CD4-positive, alpha-beta T cell treated with Interferon gamma for 1 hour (primary cell): ENCODE results near the gene TEX13A.
"Not testable (repeated sequence)": the region's sequence is repeated elsewhere in the genome, so short reads cannot be mapped to it uniquely, and the experiment has no call there.

Experiments
- DNase-seq: peaks from one replicate; pipeline ENCODE4 v3.0.0-alpha.2; 2020

TEX13A gene

GRCh38 chrX:105220636-105221035 is at the start of gene TEX13A:
TEX13A (minus strand) TSS chrX:105220694; CDS start chrX:105220397, 297 bp downstream.
- no peak for DNase-seq

- no peak for DNase-seq
Observed at GRCh38 chrX:105269386-105269785, 48.9 kb upstream of the TEX13A start.

- DNase-seq = no peak
Observed at GRCh38 chrX:105267167-105267566, 46.7 kb upstream of the TEX13A start.

GRCh38 chrX:105266456-105266855 is 46.0 kb upstream of the TEX13A start:
- DNase-seq = no peak

- DNase-seq = no peak
Observed at GRCh38 chrX:105265093-105265492, 44.6 kb upstream of the TEX13A start.

- no peak for DNase-seq
Observed at GRCh38 chrX:105263801-105264200, 43.3 kb upstream of the TEX13A start.

- DNase-seq = no peak
Observed at GRCh38 chrX:105263171-105263570, 42.7 kb upstream of the TEX13A start.

GRCh38 chrX:105260291-105261043 is 40.0 kb upstream of the TEX13A start:
- DNase-seq = no peak

GRCh38 chrX:105241056-105241455 is 20.6 kb upstream of the TEX13A start:
- no peak for DNase-seq

GRCh38 chrX:105237407-105237806 is 16.9 kb upstream of the TEX13A start:
- DNase-seq = not testable (repeated sequence)

GRCh38 chrX:105229146-105229545 is 8.7 kb upstream of the TEX13A start:
- DNase-seq = no peak

GRCh38 chrX:105228602-105229001 is 8.1 kb upstream of the TEX13A start:
- no peak for DNase-seq

GRCh38 chrX:105226499-105226898 is 6.0 kb upstream of the TEX13A start:
- DNase-seq = no peak

- no peak for DNase-seq
Observed at GRCh38 chrX:105221374-105221773, 880 bp upstream of the TEX13A start.

- no peak for DNase-seq
Observed at GRCh38 chrX:105219454-105220401, 766 bp downstream of the TEX13A start.

- no peak for DNase-seq
Observed at GRCh38 chrX:105211066-105211575, 9.4 kb downstream of the TEX13A start.

- no peak for DNase-seq
Observed at GRCh38 chrX:105210258-105210657, 10.2 kb downstream of the TEX13A start.

- DNase-seq = no peak
Observed at GRCh38 chrX:105209406-105209805, 11.1 kb downstream of the TEX13A start.

GRCh38 chrX:105191878-105192277 is 28.6 kb downstream of the TEX13A start:
- no peak for DNase-seq

- no peak for DNase-seq
Observed at GRCh38 chrX:105190252-105190853, 30.1 kb downstream of the TEX13A start.

GRCh38 chrX:105189093-105189492 is 31.4 kb downstream of the TEX13A start:
- no peak for DNase-seq

GRCh38 chrX:105179644-105180043 is 40.9 kb downstream of the TEX13A start:
- no peak for DNase-seq

GRCh38 chrX:105173071-105173470 is 47.4 kb downstream of the TEX13A start:
- DNase-seq = no peak
